ENCODE measurements around the gene ZSWIM1. TPM values are rescaled to one million over a fixed set of nuclear protein-coding genes. Genes with fewer than 3 reads are reported as not detected.
A peak's percentile ranks its signal among the peaks of the same experiment; 100 is the strongest.

ZSWIM1 gene
- total and polyA plus RNA-seq, 2 of the 13 experiments (the other 11 are each of a cell fraction or from before 2014, with no cell fraction given): 9.5 to 11.7 TPM

DNA sequence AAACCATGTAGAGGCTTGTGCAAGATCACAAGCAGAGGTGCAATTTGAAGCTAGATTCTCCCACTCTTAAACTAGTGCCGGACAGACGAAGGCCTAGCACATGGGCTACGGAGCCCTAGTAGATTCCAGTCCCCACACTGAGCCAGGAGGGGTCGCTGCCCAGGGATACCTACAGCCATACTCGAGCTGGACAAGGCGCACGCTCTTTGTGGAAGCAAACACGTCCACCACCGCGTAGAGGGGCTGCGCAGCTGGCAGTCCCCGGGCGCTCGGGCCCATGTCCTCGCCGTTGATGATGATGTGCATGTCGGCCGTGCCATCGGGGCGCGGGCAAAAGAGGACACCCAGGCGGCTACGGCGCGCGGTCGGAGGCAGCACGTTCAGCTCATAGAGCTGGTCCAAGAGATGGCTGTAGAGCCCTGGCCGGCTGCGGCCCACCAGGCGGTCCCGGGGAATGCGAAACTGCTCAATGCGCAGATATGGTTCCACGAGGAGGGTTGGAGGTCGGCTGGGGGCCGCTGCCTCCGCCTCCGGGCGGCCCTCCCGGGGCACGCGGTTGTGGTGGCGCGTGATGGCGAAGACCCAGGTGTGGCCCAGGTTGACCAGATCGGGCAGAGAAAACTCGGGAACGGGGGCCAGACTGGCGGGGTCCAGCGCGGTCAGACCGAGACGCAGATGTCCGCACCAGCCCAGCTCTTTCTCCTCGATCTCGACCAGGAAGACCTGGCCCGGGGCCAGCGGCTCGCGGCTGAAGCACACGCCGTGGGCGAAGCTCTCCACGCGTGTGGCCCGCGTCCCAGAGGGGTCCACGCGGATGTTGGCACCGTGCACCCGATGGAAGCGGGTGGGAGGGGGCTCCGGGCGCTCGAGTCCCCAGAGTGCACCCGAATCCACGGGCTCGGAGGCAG is 9.3 kb downstream of the ZSWIM1 start (continued):
- TF ChIP-seq ZNF703 (CRISPR knock-in tag; IDR thresholded peaks at IDR 0.05; ENCODE audit: borderline replicate concordance) (no peak; the same call in 1 of the 2 replicates), PAF1 (CRISPR knock-in tag; IDR thresholded peaks at IDR 0.05) (no peak), ZNF598 (CRISPR knock-in tag; IDR thresholded peaks at IDR 0.05; ENCODE audit: borderline replicate concordance) (peak; percentile 83; the same call in 1 of the 2 replicates), CENPT (CRISPR knock-in tag; IDR thresholded peaks at IDR 0.05; ENCODE audit: low read depth) (no peak; the same call in 1 of the 2 replicates), GPN1 (CRISPR knock-in tag; IDR thresholded peaks at IDR 0.05; ENCODE audit: borderline replicate concordance) (peak; percentile 13; the same call in 1 of the 2 replicates), PRDM4 (CRISPR knock-in tag; IDR thresholded peaks at IDR 0.05; ENCODE audit: borderline replicate concordance) (peak; percentile 40; the same call in 1 of the 2 replicates), ZNF354B (CRISPR knock-in tag; IDR thresholded peaks at IDR 0.05) (peak; percentile 96), ZNF317 (CRISPR knock-in tag; IDR thresholded peaks at IDR 0.05) (peak; percentile 83), PHF21A (CRISPR knock-in tag; IDR thresholded peaks at IDR 0.05) (no peak), NFKBIZ (CRISPR knock-in tag; IDR thresholded peaks at IDR 0.05) (no peak), ZC3H4 (CRISPR knock-in tag; IDR thresholded peaks at IDR 0.05; ENCODE audit: borderline replicate concordance) (no peak; the same call in none of the 2 replicates), ZNF567 (CRISPR knock-in tag; IDR thresholded peaks at IDR 0.05; ENCODE audit: borderline replicate concordance) (no peak), PAWR (CRISPR knock-in tag; IDR thresholded peaks at IDR 0.05; ENCODE audit: borderline replicate concordance) (no peak), ZNF337 (CRISPR knock-in tag; IDR thresholded peaks at IDR 0.05; ENCODE audit: borderline replicate concordance, low read depth) (no peak; the same call in 1 of the 2 replicates), MEF2D (CRISPR knock-in tag; IDR thresholded peaks at IDR 0.05) (peak; percentile 36; the same call in 1 of the 2 replicates), PATZ1 (CRISPR knock-in tag; IDR thresholded peaks at IDR 0.05) (peak; percentile 79), NR2F6 (IDR thresholded peaks at IDR 0.05) (no peak), NR2F6 (CRISPR knock-in tag; IDR thresholded peaks at IDR 0.05) (peak; percentile 66; the same call in 1 of the 2 replicates), REPIN1 (CRISPR knock-in tag; IDR thresholded peaks at IDR 0.05; ENCODE audit: borderline replicate concordance, low read depth) (peak; percentile 92; the same call in 1 of the 2 replicates), SRF (IDR thresholded peaks at IDR 0.05; ENCODE audit: low read depth, low read length) (no peak), TCF7L2 (IDR thresholded peaks at IDR 0.05; ENCODE audit: low read depth, low read length) (no peak), ZNF34 (CRISPR knock-in tag; IDR thresholded peaks at IDR 0.05; ENCODE audit: borderline replicate concordance) (no peak), SMAD9 (CRISPR knock-in tag; IDR thresholded peaks at IDR 0.05) (peak; percentile 95; the same call in 1 of the 2 replicates), ZSCAN20 (CRISPR knock-in tag; IDR thresholded peaks at IDR 0.05; ENCODE audit: borderline replicate concordance) (peak; percentile 62; the same call in 1 of the 2 replicates)
- TF ChIP-seq, protein P1, sequence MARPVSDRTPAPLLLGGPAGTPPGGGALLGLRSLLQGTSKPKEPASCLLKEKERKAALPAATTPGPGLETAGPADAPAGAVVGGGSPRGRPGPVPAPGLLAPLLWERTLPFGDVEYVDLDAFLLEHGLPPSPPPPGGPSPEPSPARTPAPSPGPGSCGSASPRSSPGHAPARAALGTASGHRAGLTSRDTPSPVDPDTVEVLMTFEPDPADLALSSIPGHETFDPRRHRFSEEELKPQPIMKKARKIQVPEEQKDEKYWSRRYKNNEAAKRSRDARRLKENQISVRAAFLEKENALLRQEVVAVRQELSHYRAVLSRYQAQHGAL (CRISPR knock-in tag; IDR thresholded peaks at IDR 0.05; ENCODE audit: not compliant biosample characterization): peak; percentile 78
